CD4-positive, alpha-beta T cell (primary cell): ENCODE results near the gene SIL1. TPM values are rescaled to one million over a fixed set of nuclear protein-coding genes. Genes with fewer than 3 reads are reported as not detected.

Experiments used
- ATAC-seq: fragments of 200-7000 bp; cut with Tn5 transposase; one replicate; pipeline ENCODE4 v1.10.0; 2022; ENCODE audit warnings: mild to moderate bottlenecking; ENCODE audit not compliant: poor library complexity
- CTCF ChIA-PET: fragments of 350-600 bp; sonication (Branson Sonifier 250); formaldehyde crosslinking; loops from one replicate; lab custom pipeline; 2021; ENCODE audit warnings: antibody characterized with exemption, inconsistent platforms; lab: Charles Lee
- POLR2A ChIA-PET: fragments of 350-600 bp; sonication (Branson Sonifier 250); formaldehyde crosslinking; loops from one replicate; lab custom pipeline; 2021; ENCODE audit warnings: antibody characterized with exemption, inconsistent platforms; lab: Charles Lee
- DNase-seq, 14 experiments: peaks; one replicate each; pipeline ENCODE4 v3.0.0-alpha.2; 2013 to 2020; ENCODE audit warnings: mixed read lengths in 2 of 14
- H3K27ac ChIP-seq, 2 donors: one replicate each; pipeline versions ENCODE4 v1.5.1 to v1.7.0; 2013; ENCODE audit warnings: low read length in 2 of 2, low read depth in 1 of 2, mild to moderate bottlenecking in 1 of 2
- H3K27me3 ChIP-seq, 2 experiments: 1 replicate in 1 of 2; 2 replicates in 1 of 2; pipeline versions ENCODE4 v1.6.1 to v1.7.0; 2013; ENCODE audit warnings: low read length in 2 of 2, control low read depth in 1 of 2, mild to moderate bottlenecking in 1 of 2, moderate library complexity in 1 of 2; ENCODE audit not compliant: insufficient read depth in 2 of 2, control insufficient read depth in 1 of 2
- H3K36me3 ChIP-seq: one replicate; pipeline ENCODE4 v1.6.1; 2013; ENCODE audit warnings: low read length, control low read depth; ENCODE audit not compliant: insufficient read depth
- H3K4me1 ChIP-seq: one replicate; pipeline ENCODE4 v1.6.1; 2013; ENCODE audit warnings: low read length, control low read depth; ENCODE audit not compliant: insufficient read depth
- H3K4me3 ChIP-seq: one replicate; pipeline ENCODE4 v1.5.1; 2013; ENCODE audit warnings: mild to moderate bottlenecking, low read length, moderate library complexity
- H3K9me3 ChIP-seq, 2 experiments: 1 replicate in 1 of 2; 2 replicates in 1 of 2; pipeline versions ENCODE4 v1.6.1 to v1.7.0; 2013; ENCODE audit warnings: low read length in 2 of 2, mild to moderate bottlenecking in 2 of 2, control low read depth in 1 of 2, moderate library complexity in 1 of 2; ENCODE audit not compliant: control insufficient read depth in 1 of 2, insufficient read depth in 1 of 2
- H3K27ac Mint-ChIP-seq: one replicate; pipeline ENCODE4 v1.8.0; 2020; ENCODE audit warnings: mixed read lengths
- H3K27me3 Mint-ChIP-seq: one replicate; pipeline ENCODE4 v1.8.0; 2021; ENCODE audit warnings: mixed read lengths
- H3K36me3 Mint-ChIP-seq: one replicate; pipeline ENCODE4 v1.8.0; 2021; ENCODE audit warnings: low read depth, mixed read lengths
- H3K4me1 Mint-ChIP-seq: one replicate; pipeline ENCODE4 v1.8.0; 2021; ENCODE audit warnings: low read depth, mixed read lengths
- H3K4me3 Mint-ChIP-seq: one replicate; pipeline ENCODE4 v1.8.0; 2020; ENCODE audit warnings: mild to moderate bottlenecking, mixed read lengths
- H3K9me3 Mint-ChIP-seq: one replicate; pipeline ENCODE4 v1.8.0; 2020; ENCODE audit warnings: mixed read lengths
- intact Hi-C, 2 experiments: fragments of 100-400 bp; cut with DNase I in 1 of 2; cut with micrococcal nuclease in 1 of 2; formaldehyde crosslinking; loops; one replicate each; pipeline versions ENCODE4 v1.15.1 to v1.9.0; 2023 to 2025; cut with DNase I, micrococcal nuclease
- total RNA-seq, 174 experiments: library from RNA in 2 of 174; stranded (reverse) in 2 of 174; gene quantifications; one replicate each; pipeline ENCODE4 v1.2.3 and lab custom pipeline; 2021 to 2026
- TF ChIP-seq, protein P1 (sequence below): fragments of 200-600 bp; IDR thresholded peaks from one replicate; pipeline ENCODE4 v1.8.0; 2022; ENCODE audit warnings: antibody characterized with exemption, mild to moderate bottlenecking

Gene SIL1
- total RNA-seq, 2 experiments from 2014 or later: 5.6 to 9.2 TPM

DNA sequence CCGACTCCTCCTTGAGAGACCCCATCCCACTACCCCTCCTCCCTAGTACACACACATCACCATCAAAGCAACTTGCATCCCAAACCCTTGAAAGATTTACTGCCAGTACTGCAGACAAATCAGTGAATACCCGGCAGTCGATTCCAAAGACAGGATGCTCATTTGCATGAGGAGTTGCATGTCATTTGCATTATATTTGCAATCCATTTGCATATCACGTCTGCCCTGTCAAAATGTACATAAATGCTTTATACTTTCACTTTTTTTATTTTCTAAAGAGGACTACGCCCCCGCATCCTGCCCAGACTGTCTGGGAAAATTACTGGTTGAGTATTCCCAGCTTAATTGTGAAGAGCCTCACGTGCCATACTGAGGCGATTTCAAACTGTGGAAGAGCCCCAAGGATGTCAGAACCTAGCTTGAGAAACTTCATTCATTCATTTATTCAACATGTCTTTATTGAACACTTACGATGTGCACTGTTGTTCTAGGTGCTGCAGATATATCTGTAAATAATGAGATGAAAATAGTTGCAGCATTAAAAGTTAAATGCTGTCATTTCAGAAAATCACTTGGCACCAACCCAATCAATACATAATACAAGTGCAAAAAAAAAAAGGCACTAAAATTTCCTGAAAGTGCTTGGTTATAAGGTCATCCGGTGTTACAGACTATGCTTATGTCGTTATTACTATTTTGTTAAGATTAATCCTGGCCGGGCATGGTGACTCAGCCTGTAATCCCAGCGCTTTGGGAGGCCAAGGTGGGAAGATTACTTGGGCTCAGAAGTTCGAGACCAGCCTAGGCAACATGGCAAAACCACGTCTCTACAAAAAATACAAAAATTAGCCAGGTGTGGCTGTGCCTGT is 17.2 kb upstream of the SIL1 start:
- Mint-ChIP-seq H3K27ac (no peak overlapping the region), H3K27me3 (no peaks in the 10 kb centered on the region), H3K4me1 (no peaks in the 10 kb centered on the region), H3K36me3 (no peaks in the 10 kb centered on the region), H3K9me3 (peaks cover 2% of the 10 kb centered on the region), H3K4me3 (no peak overlapping the region)
- Histone ChIP-seq H3K4me3 (no peak overlapping the region), H3K27ac (no peak overlapping the region), H3K27me3 (no peaks in the 10 kb centered on the region), H3K9me3 (no peaks in the 10 kb centered on the region), H3K36me3 (no peaks in the 10 kb centered on the region), H3K4me1 (no peaks in the 10 kb centered on the region)
- ATAC-seq (no peak), DNase-seq (no peak)
- TF ChIP-seq, protein P1, sequence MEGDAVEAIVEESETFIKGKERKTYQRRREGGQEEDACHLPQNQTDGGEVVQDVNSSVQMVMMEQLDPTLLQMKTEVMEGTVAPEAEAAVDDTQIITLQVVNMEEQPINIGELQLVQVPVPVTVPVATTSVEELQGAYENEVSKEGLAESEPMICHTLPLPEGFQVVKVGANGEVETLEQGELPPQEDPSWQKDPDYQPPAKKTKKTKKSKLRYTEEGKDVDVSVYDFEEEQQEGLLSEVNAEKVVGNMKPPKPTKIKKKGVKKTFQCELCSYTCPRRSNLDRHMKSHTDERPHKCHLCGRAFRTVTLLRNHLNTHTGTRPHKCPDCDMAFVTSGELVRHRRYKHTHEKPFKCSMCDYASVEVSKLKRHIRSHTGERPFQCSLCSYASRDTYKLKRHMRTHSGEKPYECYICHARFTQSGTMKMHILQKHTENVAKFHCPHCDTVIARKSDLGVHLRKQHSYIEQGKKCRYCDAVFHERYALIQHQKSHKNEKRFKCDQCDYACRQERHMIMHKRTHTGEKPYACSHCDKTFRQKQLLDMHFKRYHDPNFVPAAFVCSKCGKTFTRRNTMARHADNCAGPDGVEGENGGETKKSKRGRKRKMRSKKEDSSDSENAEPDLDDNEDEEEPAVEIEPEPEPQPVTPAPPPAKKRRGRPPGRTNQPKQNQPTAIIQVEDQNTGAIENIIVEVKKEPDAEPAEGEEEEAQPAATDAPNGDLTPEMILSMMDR: no peak
- CTCF ChIA-PET: no interaction called here
- POLR2A ChIA-PET: no interaction called here
- intact Hi-C loops: no loop called here

DNA sequence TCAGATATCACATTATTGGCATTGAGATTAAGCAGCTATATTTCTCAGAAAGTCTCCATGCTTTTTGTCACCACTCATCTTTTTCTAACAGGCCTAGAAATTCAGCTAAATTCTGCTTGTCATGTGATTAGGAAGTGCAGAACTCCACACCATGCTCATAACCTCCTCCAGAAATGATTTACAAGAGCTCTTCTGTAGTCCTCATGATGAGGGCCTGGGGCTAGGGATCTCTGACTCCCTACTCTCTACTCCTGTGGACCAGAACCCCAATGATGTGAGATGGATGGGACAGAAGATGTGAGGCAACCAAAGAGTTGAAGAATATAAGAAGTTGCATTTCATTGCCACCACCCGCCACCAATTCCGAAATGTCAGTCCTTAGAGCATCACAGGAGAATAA is 16.5 kb upstream of the SIL1 start:
- no peak overlapping the region for H3K27ac Mint-ChIP-seq
- Histone ChIP-seq H3K36me3 (no peaks in the 10 kb centered on the region), H3K27ac (no peak overlapping the region), H3K27me3 (no peaks in the 10 kb centered on the region), H3K9me3 (no peaks in the 10 kb centered on the region), H3K4me3 (no peak overlapping the region), H3K4me1 (no peaks in the 10 kb centered on the region)
- H3K4me1 Mint-ChIP-seq: no peaks in the 10 kb centered on the region
- ATAC-seq (no peak), DNase-seq (no peak)
- TF ChIP-seq, protein P1: no peak
- CTCF ChIA-PET: no interaction called here
- POLR2A ChIA-PET: no interaction called here
- no peaks in the 10 kb centered on the region for H3K36me3 Mint-ChIP-seq
- peaks cover 2% of the 10 kb centered on the region for H3K9me3 Mint-ChIP-seq
- no peak overlapping the region for H3K4me3 Mint-ChIP-seq
- intact Hi-C loops: no loop called here
- H3K27me3 Mint-ChIP-seq: no peaks in the 10 kb centered on the region

DNA sequence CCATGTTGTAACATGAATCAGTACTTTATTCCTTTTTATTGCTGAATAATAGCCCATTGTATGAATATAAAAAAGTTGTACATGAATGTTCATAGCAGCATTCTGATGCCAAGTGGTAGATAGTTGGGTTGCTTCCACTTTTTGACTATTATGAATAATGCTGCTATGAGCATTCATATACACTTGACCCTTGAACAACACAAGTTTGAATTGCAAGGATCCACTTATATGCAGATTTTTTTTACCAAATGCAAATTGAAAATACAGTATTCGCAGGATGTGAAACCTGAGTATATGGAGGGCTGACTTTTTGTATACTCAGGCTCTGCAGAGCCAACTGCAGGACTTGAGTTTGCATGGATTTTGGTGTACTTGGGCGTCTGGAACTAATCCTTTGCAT is 14.7 kb upstream of the SIL1 start:
- ATAC-seq: no peak
- no peaks in the 10 kb centered on the region for H3K4me1 Mint-ChIP-seq
- intact Hi-C loops: no loop called here
- Histone ChIP-seq H3K9me3 (no peaks in the 10 kb centered on the region), H3K36me3 (no peaks in the 10 kb centered on the region), H3K27ac (no peak overlapping the region), H3K4me3 (no peak overlapping the region), H3K27me3 (no peaks in the 10 kb centered on the region), H3K4me1 (no peaks in the 10 kb centered on the region)
- no peaks in the 10 kb centered on the region for H3K27me3 Mint-ChIP-seq
- DNase-seq: no peak
- TF ChIP-seq, protein P1: no peak
- CTCF ChIA-PET: no interaction called here
- no peaks in the 10 kb centered on the region for H3K36me3 Mint-ChIP-seq
- POLR2A ChIA-PET: no interaction called here
- H3K9me3 Mint-ChIP-seq: peaks cover 2% of the 10 kb centered on the region
- H3K4me3 Mint-ChIP-seq: no peak overlapping the region
- H3K27ac Mint-ChIP-seq: no peak overlapping the region
